H9 (cell line): ENCODE results near the gene EXD1. TPM values are rescaled to one million over a fixed set of nuclear protein-coding genes. Genes with fewer than 3 reads are reported as not detected.

Experiments
- DNase-seq: peaks from one replicate; pipeline ENCODE4 v3.0.0-alpha.2; 2017
- H2AFZ ChIP-seq: one replicate; pipeline ENCODE4 v1.6.1; 2013; ENCODE audit warnings: mild to moderate bottlenecking, low read length, control low read depth, moderate library complexity
- H2AK5ac ChIP-seq: 2 replicates; pipeline ENCODE4 v1.6.1; 2013; ENCODE audit warnings: low read length, control low read depth, mixed read lengths; ENCODE audit not compliant: insufficient read length
- H2BK120ac ChIP-seq: one replicate; pipeline ENCODE4 v1.6.1; 2013; ENCODE audit warnings: low read depth, mild to moderate bottlenecking, low read length, control low read depth, inconsistent platforms; ENCODE audit not compliant: poor library complexity, severe bottlenecking
- H2BK12ac ChIP-seq: 2 replicates; pipeline ENCODE4 v1.6.1; 2013; ENCODE audit warnings: low read length, control low read depth, mixed read lengths, low read depth; ENCODE audit not compliant: insufficient read length
- H2BK15ac ChIP-seq: 2 replicates; pipeline ENCODE4 v1.6.1; 2013; ENCODE audit warnings: low read depth, low read length, control low read depth
- H2BK20ac ChIP-seq: one replicate; pipeline ENCODE4 v1.6.1; 2013; ENCODE audit warnings: low read depth, mild to moderate bottlenecking, low read length, control low read depth, inconsistent platforms; ENCODE audit not compliant: poor library complexity, severe bottlenecking
- H2BK5ac ChIP-seq: 2 replicates; pipeline ENCODE4 v1.6.1; 2013; ENCODE audit warnings: low read length, control low read depth, mixed read lengths; ENCODE audit not compliant: insufficient read length
- H3K14ac ChIP-seq: 2 replicates; pipeline ENCODE4 v1.6.1; 2013; ENCODE audit warnings: low read length, control low read depth; ENCODE audit not compliant: insufficient read depth
- H3K18ac ChIP-seq: 2 replicates; pipeline ENCODE4 v1.6.1; 2013; ENCODE audit warnings: low read depth, mild to moderate bottlenecking, mixed read lengths, low read length, control low read depth; ENCODE audit not compliant: insufficient read length
- H3K23ac ChIP-seq: 2 replicates; pipeline ENCODE4 v1.6.1; 2013; ENCODE audit warnings: low read length, control low read depth, mixed read lengths, low read depth; ENCODE audit not compliant: insufficient read length
- H3K23me2 ChIP-seq: 2 replicates; pipeline ENCODE4 v1.6.1; 2013; ENCODE audit warnings: low read depth, mild to moderate bottlenecking, mixed read lengths, low read length, control low read depth; ENCODE audit not compliant: insufficient read length, poor library complexity, severe bottlenecking
- H3K27ac ChIP-seq: 2 replicates; pipeline ENCODE4 v1.5.1; 2013; ENCODE audit warnings: low read length, control low read depth, mixed read lengths, low read depth; ENCODE audit not compliant: insufficient read length
- H3K27me3 ChIP-seq: 2 replicates; pipeline ENCODE4 v1.6.1; 2013; ENCODE audit warnings: low read length, control low read depth, inconsistent platforms; ENCODE audit not compliant: insufficient read depth
- H3K4ac ChIP-seq: 2 replicates; pipeline ENCODE4 v1.6.1; 2013; ENCODE audit warnings: low read depth, mild to moderate bottlenecking, control low read depth, inconsistent platforms, low read length, moderate library complexity
- H3K4me1 ChIP-seq: 2 replicates; pipeline ENCODE4 v1.6.1; 2013; ENCODE audit warnings: low read length, control low read depth, inconsistent platforms; ENCODE audit not compliant: insufficient read depth
- H3K4me2 ChIP-seq: 2 replicates; pipeline ENCODE4 v1.6.1; 2013; ENCODE audit warnings: low read length, control low read depth, mixed read lengths; ENCODE audit not compliant: insufficient read length, insufficient read depth
- H3K56ac ChIP-seq: 2 replicates; pipeline ENCODE4 v1.6.1; 2013; ENCODE audit warnings: low read depth, mild to moderate bottlenecking, mixed read lengths, low read length, control low read depth; ENCODE audit not compliant: insufficient read length
- H3K79me1 ChIP-seq: 2 replicates; pipeline ENCODE4 v1.6.1; 2013; ENCODE audit warnings: low read depth, mild to moderate bottlenecking, moderate library complexity, low read length, control low read depth, inconsistent platforms; ENCODE audit not compliant: insufficient read depth, poor library complexity, severe bottlenecking
- H3K79me2 ChIP-seq: 2 replicates; pipeline ENCODE4 v1.6.1; 2013; ENCODE audit warnings: low read length, control low read depth, inconsistent platforms; ENCODE audit not compliant: insufficient read depth
- H3K9ac ChIP-seq: 2 replicates; pipeline ENCODE4 v1.6.1; 2013; ENCODE audit warnings: low read length, control low read depth, mixed read lengths; ENCODE audit not compliant: insufficient read length; ENCODE audit errors: extremely low read depth
- H3K9me3 ChIP-seq: one replicate; pipeline ENCODE4 v1.6.1; 2013; ENCODE audit warnings: low read depth, low read length, inconsistent platforms; ENCODE audit not compliant: control insufficient read depth
- H3T11ph ChIP-seq: one replicate; pipeline ENCODE4 v1.6.1; 2013; ENCODE audit warnings: mild to moderate bottlenecking, low read length, control low read depth, inconsistent platforms
- H4K20me1 ChIP-seq: one replicate; pipeline ENCODE4 v1.6.1; 2013; ENCODE audit not compliant: control insufficient read depth, insufficient read length, insufficient read depth
- H4K5ac ChIP-seq: 2 replicates; pipeline ENCODE4 v1.6.1; 2013; ENCODE audit warnings: low read depth, mild to moderate bottlenecking, mixed read lengths, low read length, control low read depth; ENCODE audit not compliant: insufficient read length
- H4K8ac ChIP-seq: replicated peaks from 2 replicates; pipeline ENCODE4 v1.6.1; 2013; ENCODE audit warnings: low read length, control low read depth, mixed read lengths, low read depth; ENCODE audit not compliant: insufficient read length
- H4K91ac ChIP-seq: 2 replicates; pipeline ENCODE4 v1.6.1; 2013; ENCODE audit warnings: low read depth, mild to moderate bottlenecking, moderate library complexity, mixed read lengths, low read length, control low read depth; ENCODE audit not compliant: insufficient read length
- H3K27ac Mint-ChIP-seq, 3 experiments: 2 replicates in 2 of 3; 3 replicates in 1 of 3; pipeline ENCODE4 v1.8.0; 2020 to 2021; ENCODE audit warnings: mixed read lengths in 3 of 3, mild to moderate bottlenecking in 1 of 3, moderate library complexity in 1 of 3
- H3K27me3 Mint-ChIP-seq: 2 replicates; pipeline ENCODE4 v1.8.0; 2021; ENCODE audit warnings: low read depth, mild to moderate bottlenecking, moderate library complexity, mixed read lengths
- H3K36me3 Mint-ChIP-seq, 3 experiments: 2 replicates in 2 of 3; 3 replicates in 1 of 3; pipeline ENCODE4 v1.8.0; 2020 to 2021; ENCODE audit warnings: low read depth in 3 of 3, mixed read lengths in 3 of 3; ENCODE audit not compliant: insufficient read depth in 1 of 3
- H3K4me1 Mint-ChIP-seq, 2 experiments: 2 replicates each; pipeline ENCODE4 v1.8.0; 2020; ENCODE audit warnings: mixed read lengths in 2 of 2
- H3K4me3 Mint-ChIP-seq, 2 experiments: 2 replicates in 1 of 2; 3 replicates in 1 of 2; pipeline ENCODE4 v1.8.0; 2020 to 2021; ENCODE audit warnings: mild to moderate bottlenecking in 2 of 2, mixed read lengths in 2 of 2, moderate library complexity in 1 of 2
- H3K9me3 Mint-ChIP-seq, 2 experiments: 2 replicates in 1 of 2; 3 replicates in 1 of 2; pipeline ENCODE4 v1.8.0; 2020; ENCODE audit warnings: mild to moderate bottlenecking in 2 of 2, mixed read lengths in 2 of 2, moderate library complexity in 1 of 2
- CTCF ChIP-seq: fragments of 200-600 bp; sonication (generic); conservative IDR thresholded peaks from 3 replicates; pipeline ENCODE4 v1.8.0; 2021; ENCODE audit warnings: antibody characterized with exemption, mild to moderate bottlenecking
- total RNA-seq: library from RNA; stranded (reverse); gene quantifications from 2 replicates; pipeline ENCODE4 v1.2.1, GENCODE V29; 2021

Gene EXD1
- total RNA-seq, 1 experiment from 2014 or later = not detected

- H3K23me2 ChIP-seq = no peaks in the 10 kb centered on the region
- no peak overlapping the region for H3K18ac ChIP-seq
- H3K79me1 ChIP-seq = no peaks in the 10 kb centered on the region
- no peaks in the 10 kb centered on the region for H3K4me1 ChIP-seq
- TF ChIP-seq CTCF = no peak
- H3K27me3 ChIP-seq = no peaks in the 10 kb centered on the region
- H3K23ac ChIP-seq = no peak overlapping the region
- Mint-ChIP-seq H3K27ac (no peak overlapping the region), H3K27me3 (no peaks in the 10 kb centered on the region), H3K9me3 (no peaks in the 10 kb centered on the region), H3K4me1 (no peaks in the 10 kb centered on the region), H3K36me3 (no peaks in the 10 kb centered on the region), H3K4me3 (no peak overlapping the region)
- H2BK20ac ChIP-seq = no peak overlapping the region
- H2AFZ ChIP-seq = no peak overlapping the region
- H3K9ac ChIP-seq = no peak overlapping the region
- no peak overlapping the region for H3K4ac ChIP-seq
- no peak overlapping the region for H2BK15ac ChIP-seq
- H2BK12ac ChIP-seq = no peak overlapping the region
- H3K9me3 ChIP-seq = no peaks in the 10 kb centered on the region
- no peak overlapping the region for H2BK120ac ChIP-seq
- H3K79me2 ChIP-seq = no peaks in the 10 kb centered on the region
- H3T11ph ChIP-seq = no peak overlapping the region
- no peak overlapping the region for H4K8ac ChIP-seq
- H4K5ac ChIP-seq = no peak overlapping the region
- no peak overlapping the region for H4K91ac ChIP-seq
- H3K14ac ChIP-seq = no peak overlapping the region
- H3K27ac ChIP-seq = no peak overlapping the region
- H3K56ac ChIP-seq = no peak overlapping the region
- no peak for DNase-seq
- no peak overlapping the region for H2BK5ac ChIP-seq
- no peak overlapping the region for H3K4me2 ChIP-seq
- no peaks in the 10 kb centered on the region for H4K20me1 ChIP-seq
- H2AK5ac ChIP-seq = no peak overlapping the region
Measured at GRCh38 chr15:41169086-41169485, 61.5 kb downstream of the EXD1 start.
